ENCODE results near the gene LDLRAD2.

LDLRAD2 gene

GRCh38 chr1:21863981-21864380 lies 51.9 kb downstream of the LDLRAD2 start:
- no peak for DNase-seq

- DNase-seq: no peak
Measured at GRCh38 chr1:21864730-21865129, 52.7 kb downstream of the LDLRAD2 start.

- DNase-seq: no peak
Measured at GRCh38 chr1:21865609-21865942, 53.5 kb downstream of the LDLRAD2 start.

- DNase-seq: no peak
Measured at GRCh38 chr1:21865943-21866706, 54.1 kb downstream of the LDLRAD2 start.

GRCh38 chr1:21866707-21867043 lies 54.6 kb downstream of the LDLRAD2 start:
- DNase-seq: no peak

- DNase-seq: no peak
Measured at GRCh38 chr1:21867451-21867996, 55.5 kb downstream of the LDLRAD2 start.

GRCh38 chr1:21868482-21868881 lies 56.4 kb downstream of the LDLRAD2 start:
- DNase-seq: no peak

GRCh38 chr1:21868941-21869454 lies 56.9 kb downstream of the LDLRAD2 start:
- DNase-seq: no peak

- peak; percentile 11 to 49 for DNase-seq
Measured at GRCh38 chr1:21869620-21870121, 57.6 kb downstream of the LDLRAD2 start.

GRCh38 chr1:21870611-21871010 lies 58.5 kb downstream of the LDLRAD2 start:
- no peak for DNase-seq

GRCh38 chr1:21871943-21872342 lies 59.9 kb downstream of the LDLRAD2 start:
- no peak for DNase-seq

GRCh38 chr1:21872445-21873079 lies 60.5 kb downstream of the LDLRAD2 start:
- no peak for DNase-seq

GRCh38 chr1:21873174-21873573 lies 61.1 kb downstream of the LDLRAD2 start:
- DNase-seq: no peak

- DNase-seq: no peak
Measured at GRCh38 chr1:21873761-21874160, 61.7 kb downstream of the LDLRAD2 start.

GRCh38 chr1:21874328-21874727 lies 62.3 kb downstream of the LDLRAD2 start:
- no peak for DNase-seq
